Esophagus (tissue), 2 donors: Measurements from ENCODE around the gene PBX1. TPM values are rescaled to one million over a fixed set of nuclear protein-coding genes. Genes with fewer than 3 reads are reported as not detected.
"Not testable (repeated sequence)": the region's sequence is repeated elsewhere in the genome, so short reads cannot be mapped to it uniquely, and the experiment has no call there.

Experiments
- H3K27ac ChIP-seq, 2 donors: one replicate each; pipeline ENCODE4 v1.5.1; 2013; ENCODE audit warnings: low read depth in 2 of 2, mild to moderate bottlenecking in 2 of 2, inconsistent platforms in 1 of 2, low read length in 1 of 2, moderate library complexity in 1 of 2
- H3K27me3 ChIP-seq, 2 donors: one replicate each; pipeline ENCODE4 v1.6.1; 2013; ENCODE audit warnings: low read length in 2 of 2, control low read depth in 1 of 2, mild to moderate bottlenecking in 1 of 2; ENCODE audit not compliant: insufficient read depth in 2 of 2, control insufficient read depth in 1 of 2
- H3K36me3 ChIP-seq, 2 donors: one replicate each; pipeline ENCODE4 v1.6.1; 2013; ENCODE audit warnings: low read length in 1 of 2; ENCODE audit not compliant: control insufficient read depth in 2 of 2, insufficient read depth in 2 of 2
- H3K4me1 ChIP-seq, 2 donors: one replicate each; pipeline ENCODE4 v1.6.1; 2013; ENCODE audit warnings: low read length in 1 of 2; ENCODE audit not compliant: control insufficient read depth in 2 of 2, insufficient read depth in 2 of 2
- H3K4me3 ChIP-seq, 2 donors: one replicate each; pipeline ENCODE4 v1.5.1; 2013; ENCODE audit warnings: low read length in 2 of 2, mild to moderate bottlenecking in 2 of 2, low read depth in 1 of 2, moderate library complexity in 1 of 2
- H3K9me3 ChIP-seq, 2 donors: one replicate each; pipeline ENCODE4 v1.6.1; 2013; ENCODE audit warnings: mild to moderate bottlenecking in 2 of 2, low read depth in 1 of 2, low read length in 1 of 2, moderate library complexity in 1 of 2; ENCODE audit not compliant: control insufficient read depth in 2 of 2, insufficient read depth in 1 of 2
- WGBS, 2 donors: extraction: QIAGEN DNeasy Blood & Tissue Kit; methylation state at CpG; one replicate each; pipeline ENCODE4 v1.1.7; 2013; 5-methylcytosine and 5-hydroxymethylcytosine counted together
- polyA plus RNA-seq, 2 donors: library from polyadenylated mRNA; stranded (reverse); fragments of 200-250 nt; gene quantifications; one replicate each; pipeline ENCODE4 v1.2.3, GENCODE V29; 2013
- donor health status: healthy with polysubstance abuse.
- donor health status: Bipolar disorder and iron deficiency.

PBX1 gene
- polyA plus RNA-seq, 2 donors = 8.1 to 10.5 TPM

GRCh38 chr1:164598719-164599118 is 39.7 kb downstream of the PBX1 start:
- no peaks in the 10 kb centered on the region for H3K36me3 ChIP-seq
- H3K27me3 ChIP-seq = no peaks in the 10 kb centered on the region
- 55 to 56% methylated on average over 6 of the region's 6 CpGs for WGBS, 2 donors
- H3K4me3 ChIP-seq = no peak overlapping the region
- H3K4me1 ChIP-seq = peaks cover 3 to 4% of the 10 kb centered on the region in 2 donors
- no peaks in the 10 kb centered on the region for H3K9me3 ChIP-seq
- peak overlapping the region in 1 of 2 donors; percentile 36 for H3K27ac ChIP-seq

GRCh38 chr1:164599272-164599671 is 40.3 kb downstream of the PBX1 start:
- Histone ChIP-seq H3K9me3 (no peaks in the 10 kb centered on the region), H3K27me3 (no peaks in the 10 kb centered on the region), H3K36me3 (no peaks in the 10 kb centered on the region), H3K4me3 (no peak overlapping the region), H3K27ac (peak overlapping the region in 1 of 2 donors; percentile 74), H3K4me1 (peaks cover 3 to 4% of the 10 kb centered on the region in 2 donors)
- WGBS, 2 donors = 49 to 53% methylated on average over 5 of the region's 5 CpGs

- Histone ChIP-seq H3K36me3 (no peaks in the 10 kb centered on the region), H3K4me3 (no peak overlapping the region), H3K4me1 (peaks cover 3 to 4% of the 10 kb centered on the region in 2 donors), H3K27ac (peak overlapping the region; percentile 93 to 94), H3K27me3 (no peaks in the 10 kb centered on the region), H3K9me3 (no peaks in the 10 kb centered on the region)
- 31 to 42% methylated on average over 5 of the region's 5 CpGs for WGBS, 2 donors
These were observed 42.6 kb downstream of the PBX1 start for GRCh38 chr1:164601399-164602100.

- H3K27me3 ChIP-seq = no peaks in the 10 kb centered on the region
- peaks cover 3 to 4% of the 10 kb centered on the region in 2 donors for H3K4me1 ChIP-seq
- peak overlapping the region; percentile 93 to 94 for H3K27ac ChIP-seq
- H3K4me3 ChIP-seq = no peak overlapping the region
- H3K9me3 ChIP-seq = no peaks in the 10 kb centered on the region
- H3K36me3 ChIP-seq = no peaks in the 10 kb centered on the region
- WGBS, 2 donors = 31 to 47% methylated on average over 4 of the region's 4 CpGs
These were observed 43.1 kb downstream of the PBX1 start for GRCh38 chr1:164602101-164602422.

- 7 to 12% methylated on average over 10 of the region's 10 CpGs for WGBS, 2 donors
- H3K27me3 ChIP-seq = no peaks in the 10 kb centered on the region
- peaks cover 3 to 4% of the 10 kb centered on the region in 2 donors for H3K4me1 ChIP-seq
- peak overlapping the region; percentile 93 to 94 for H3K27ac ChIP-seq
- no peak overlapping the region for H3K4me3 ChIP-seq
- H3K9me3 ChIP-seq = no peaks in the 10 kb centered on the region
- H3K36me3 ChIP-seq = no peaks in the 10 kb centered on the region
These were observed 43.6 kb downstream of the PBX1 start for GRCh38 chr1:164602480-164603093.

GRCh38 chr1:164603805-164604204 is 44.8 kb downstream of the PBX1 start:
- H3K36me3 ChIP-seq, H3K4me3 ChIP-seq, H3K9me3 ChIP-seq, H3K4me1 ChIP-seq, H3K27me3 ChIP-seq: not testable (repeated sequence)
- peak overlapping the region in 1 of 2 donors; percentile 29 for H3K27ac ChIP-seq
- 82% methylated on average over 4 of the region's 4 CpGs for WGBS, 2 donors

- no peaks in the 10 kb centered on the region for H3K36me3 ChIP-seq
- WGBS, 2 donors = 41 to 82% methylated on average over 2 of the region's 2 CpGs
- no peaks in the 10 kb centered on the region for H3K9me3 ChIP-seq
- H3K27me3 ChIP-seq = no peaks in the 10 kb centered on the region
- peaks cover 0 to 4% of the 10 kb centered on the region in 2 donors for H3K4me1 ChIP-seq
- no peak overlapping the region for H3K27ac ChIP-seq
- no peak overlapping the region for H3K4me3 ChIP-seq
These were observed 45.6 kb downstream of the PBX1 start for GRCh38 chr1:164604541-164604940.

GRCh38 chr1:164605254-164606091 is 46.5 kb downstream of the PBX1 start:
- Histone ChIP-seq H3K9me3 (no peaks in the 10 kb centered on the region), H3K4me1 (peaks cover 2 to 4% of the 10 kb centered on the region in 2 donors), H3K36me3 (peaks cover 0 to 3% of the 10 kb centered on the region in 2 donors), H3K4me3 (no peak overlapping the region), H3K27ac (no peak overlapping the region), H3K27me3 (no peaks in the 10 kb centered on the region)
- 83 to 88% methylated on average over 3 of the region's 3 CpGs for WGBS, 2 donors

- H3K9me3 ChIP-seq = no peaks in the 10 kb centered on the region
- H3K4me3 ChIP-seq = no peak overlapping the region
- H3K36me3 ChIP-seq = peaks cover 0 to 3% of the 10 kb centered on the region in 2 donors
- no peak overlapping the region for H3K27ac ChIP-seq
- H3K4me1 ChIP-seq = peaks cover 6 to 7% of the 10 kb centered on the region in 2 donors
- no peaks in the 10 kb centered on the region for H3K27me3 ChIP-seq
- 73 to 82% methylated on average over 3 of the region's 3 CpGs for WGBS, 2 donors
These were observed 48.4 kb downstream of the PBX1 start for GRCh38 chr1:164607351-164607750.
